Fibroblast of lung (primary cell): ENCODE measurements around the gene INPP5A.

Experiments
- CTCF ChIP-seq, 2 donors: IDR thresholded peaks in 1 of 2; conservative IDR thresholded peaks in 1 of 2; 1 replicate in 1 of 2; 2 replicates in 1 of 2; pipeline ENCODE4 v1.5.1; 2011 to 2012; ENCODE audit warnings: low read length in 2 of 2, control low read depth in 1 of 2, inconsistent platforms in 1 of 2, low read depth in 1 of 2, mild to moderate bottlenecking in 1 of 2
- EZH2 ChIP-seq: IDR thresholded peaks from 2 replicates; pipeline ENCODE4 v1.5.1; 2012; ENCODE audit warnings: low read length, control low read depth, mild to moderate bottlenecking; ENCODE audit errors: missing control alignments

- no peak for TF ChIP-seq CTCF (conservative IDR thresholded peaks at IDR 0.05 in 1 of 2, IDR thresholded peaks at IDR 0.05 in 1 of 2; ENCODE audit: low read depth in 1 of 2, low read length in 2 of 2)
- TF ChIP-seq EZH2: no peak
Measured at GRCh38 chr10:132560241-132560731, 22.7 kb downstream of the INPP5A start.
